Breast epithelium (tissue), 3 donors: ENCODE data around the gene ARID5B.

Source experiments
- POLR2A ChIP-seq: fragments of 450-650 bp; IDR thresholded peaks from one replicate; pipeline ENCODE4 v1.6.1; 2016; ENCODE audit warnings: antibody characterized with exemption, mild to moderate bottlenecking, moderate library complexity
- TF ChIP-seq, protein P1 (sequence below), 3 donors: fragments of 450-650 bp; IDR thresholded peaks; one replicate each; pipeline ENCODE4 v1.5.1; 2016 to 2017; ENCODE audit warnings: antibody characterized with exemption in 3 of 3, mild to moderate bottlenecking in 3 of 3, moderate library complexity in 3 of 3

DNA sequence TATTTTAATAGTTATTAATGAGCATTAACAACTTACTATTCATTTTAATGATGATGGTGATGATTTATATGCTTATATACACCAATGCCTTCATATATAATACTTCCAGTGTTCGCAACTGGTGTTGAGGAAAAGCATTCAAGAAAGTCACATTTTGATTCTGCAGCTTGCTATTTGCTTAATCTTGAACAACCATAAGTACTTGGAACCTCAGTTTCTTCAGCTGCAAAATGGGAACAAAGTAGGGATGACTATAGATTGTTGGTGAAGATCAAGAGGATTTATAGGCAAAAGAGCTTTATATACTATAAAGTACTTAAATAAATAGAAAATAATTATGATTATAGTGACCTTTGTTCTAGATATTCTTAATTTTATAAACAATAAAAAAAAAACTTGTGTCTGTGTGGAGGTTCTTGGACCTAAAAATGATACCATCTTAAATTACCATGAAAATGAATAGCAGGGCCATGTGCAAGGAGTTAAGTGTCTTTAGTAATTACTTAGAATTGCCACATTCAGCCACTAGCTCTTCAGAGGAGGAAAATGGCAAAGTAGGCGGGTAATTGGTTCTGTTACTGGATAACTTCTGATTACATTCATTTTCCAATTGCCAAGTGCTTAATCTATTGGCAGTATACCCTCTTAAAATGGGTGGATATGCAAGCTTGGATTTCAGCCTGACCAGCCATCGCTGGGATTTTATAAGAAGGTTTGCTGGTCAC is 4.5 kb downstream of the ARID5B start:
- TF ChIP-seq, protein P1, sequence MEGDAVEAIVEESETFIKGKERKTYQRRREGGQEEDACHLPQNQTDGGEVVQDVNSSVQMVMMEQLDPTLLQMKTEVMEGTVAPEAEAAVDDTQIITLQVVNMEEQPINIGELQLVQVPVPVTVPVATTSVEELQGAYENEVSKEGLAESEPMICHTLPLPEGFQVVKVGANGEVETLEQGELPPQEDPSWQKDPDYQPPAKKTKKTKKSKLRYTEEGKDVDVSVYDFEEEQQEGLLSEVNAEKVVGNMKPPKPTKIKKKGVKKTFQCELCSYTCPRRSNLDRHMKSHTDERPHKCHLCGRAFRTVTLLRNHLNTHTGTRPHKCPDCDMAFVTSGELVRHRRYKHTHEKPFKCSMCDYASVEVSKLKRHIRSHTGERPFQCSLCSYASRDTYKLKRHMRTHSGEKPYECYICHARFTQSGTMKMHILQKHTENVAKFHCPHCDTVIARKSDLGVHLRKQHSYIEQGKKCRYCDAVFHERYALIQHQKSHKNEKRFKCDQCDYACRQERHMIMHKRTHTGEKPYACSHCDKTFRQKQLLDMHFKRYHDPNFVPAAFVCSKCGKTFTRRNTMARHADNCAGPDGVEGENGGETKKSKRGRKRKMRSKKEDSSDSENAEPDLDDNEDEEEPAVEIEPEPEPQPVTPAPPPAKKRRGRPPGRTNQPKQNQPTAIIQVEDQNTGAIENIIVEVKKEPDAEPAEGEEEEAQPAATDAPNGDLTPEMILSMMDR (IDR thresholded peaks at IDR 0.05): no peak
- TF ChIP-seq POLR2A: no peak
